ENCODE measurements around the gene PNMA6E.

PNMA6E gene

GRCh38 chrX:153434801-153435200 is 33.7 kb upstream of the PNMA6E start:
- H3K27ac ChIP-seq: no peak overlapping the region
- no peak for TF ChIP-seq ZFX (IDR thresholded peaks at IDR 0.05; ENCODE audit: borderline replicate concordance)
- TF ChIP-seq CTCF (IDR thresholded peaks at IDR 0.05): no peak

- no peak for TF ChIP-seq ZFX (IDR thresholded peaks at IDR 0.05; ENCODE audit: borderline replicate concordance)
- no peak for TF ChIP-seq CTCF (IDR thresholded peaks at IDR 0.05)
- H3K27ac ChIP-seq: no peak overlapping the region
Measured at GRCh38 chrX:153433781-153434285, 32.7 kb upstream of the PNMA6E start.

GRCh38 chrX:153433161-153433680 is 32.1 kb upstream of the PNMA6E start:
- no peak overlapping the region for H3K27ac ChIP-seq
- TF ChIP-seq CTCF (IDR thresholded peaks at IDR 0.05) (no peak), ZFX (IDR thresholded peaks at IDR 0.05; ENCODE audit: borderline replicate concordance) (no peak)

GRCh38 chrX:153430796-153431195 is 29.6 kb upstream of the PNMA6E start:
- H3K27ac ChIP-seq: no peak overlapping the region

GRCh38 chrX:153426204-153426603 is 25.1 kb upstream of the PNMA6E start:
- TF ChIP-seq CTCF (IDR thresholded peaks at IDR 0.05): no peak
- TF ChIP-seq ZFX (IDR thresholded peaks at IDR 0.05; ENCODE audit: borderline replicate concordance): no peak

More at GRCh38 chrX:153430796-153431195, 29.6 kb upstream of the PNMA6E start:
- TF ChIP-seq ZFX (IDR thresholded peaks at IDR 0.05; ENCODE audit: borderline replicate concordance): no peak
- TF ChIP-seq CTCF (IDR thresholded peaks at IDR 0.05): no peak

GRCh38 chrX:153423652-153424051 is 22.5 kb upstream of the PNMA6E start:
- no peak overlapping the region for H3K27ac ChIP-seq
- TF ChIP-seq CTCF (IDR thresholded peaks at IDR 0.05) (no peak), ZFX (IDR thresholded peaks at IDR 0.05; ENCODE audit: borderline replicate concordance) (no peak)

More at GRCh38 chrX:153426204-153426603, 25.1 kb upstream of the PNMA6E start:
- no peak overlapping the region for H3K27ac ChIP-seq

- TF ChIP-seq ZFX (IDR thresholded peaks at IDR 0.05; ENCODE audit: borderline replicate concordance): no peak
- no peak for TF ChIP-seq CTCF (IDR thresholded peaks at IDR 0.05)
- no peak overlapping the region for H3K27ac ChIP-seq
Measured at GRCh38 chrX:153421856-153422255, 20.7 kb upstream of the PNMA6E start.

All from 22Rv1 (cell line).